HG03066 (cell line): ENCODE data around the gene NPHP4.
"Not testable (repeated sequence)": the region's sequence is repeated elsewhere in the genome, so short reads cannot be mapped to it uniquely, and the experiment has no call there.

Experiments used
- ATAC-seq: cut with Tn5 transposase; IDR thresholded peaks from one replicate; pipeline ENCODE4 v1.9.1; 2021; ENCODE audit warnings: low read depth; ENCODE audit not compliant: unreplicated experiment

The NPHP4 gene

GRCh38 chr1:5863238-5863637 lies 129.0 kb downstream of the NPHP4 start:
- no peak for ATAC-seq

- no peak for ATAC-seq
Observed at GRCh38 chr1:5861871-5862825, 130.1 kb downstream of the NPHP4 start.

- no peak for ATAC-seq
Observed at GRCh38 chr1:5860277-5860676, 131.9 kb downstream of the NPHP4 start.

- no peak for ATAC-seq
Observed at GRCh38 chr1:5859766-5860165, 132.5 kb downstream of the NPHP4 start.

- ATAC-seq: no peak
Observed at GRCh38 chr1:5858844-5859407, 133.3 kb downstream of the NPHP4 start.

- ATAC-seq: no peak
Observed at GRCh38 chr1:5858246-5858645, 134.0 kb downstream of the NPHP4 start.

- no peak for ATAC-seq
Observed at GRCh38 chr1:5857508-5858090, 134.6 kb downstream of the NPHP4 start.

- no peak for ATAC-seq
Observed at GRCh38 chr1:5857011-5857410, 135.2 kb downstream of the NPHP4 start.

GRCh38 chr1:5856246-5856815 lies 135.9 kb downstream of the NPHP4 start:
- ATAC-seq: no peak

- ATAC-seq: no peak
Observed at GRCh38 chr1:5855196-5855897, 136.9 kb downstream of the NPHP4 start.

- no peak for ATAC-seq
Observed at GRCh38 chr1:5854754-5855153, 137.5 kb downstream of the NPHP4 start.

GRCh38 chr1:5853858-5854257 lies 138.4 kb downstream of the NPHP4 start:
- not testable (repeated sequence) for ATAC-seq

- ATAC-seq: no peak
Observed at GRCh38 chr1:5850503-5850902, 141.7 kb downstream of the NPHP4 start.

GRCh38 chr1:5849550-5849949 lies 142.7 kb downstream of the NPHP4 start:
- ATAC-seq: no peak

- ATAC-seq: no peak
Observed at GRCh38 chr1:5847013-5847659, 145.1 kb downstream of the NPHP4 start.

- ATAC-seq: no peak
Observed at GRCh38 chr1:5845376-5845775, 146.8 kb downstream of the NPHP4 start.

GRCh38 chr1:5844442-5844841 lies 147.8 kb downstream of the NPHP4 start:
- ATAC-seq: no peak

- no peak for ATAC-seq
Observed at GRCh38 chr1:5843521-5844096, 148.6 kb downstream of the NPHP4 start.

- ATAC-seq: no peak
Observed at GRCh38 chr1:5842679-5843078, 149.5 kb downstream of the NPHP4 start.

GRCh38 chr1:5840551-5841001 lies 151.6 kb downstream of the NPHP4 start:
- no peak for ATAC-seq
